Measurements from ENCODE around the gene TINCR.

The TINCR gene

GRCh38 chr19:5512715-5513114, 55.0 kb downstream of the TINCR start:
- Histone ChIP-seq H2AFZ (ENCODE audit: low read depth, low read length) (no peak overlapping the region), H3K27me3 (ENCODE audit: insufficient read depth, low read length) (no peaks in the 10 kb centered on the region), H3K9me3 (ENCODE audit: low read length) (peaks cover 4% of the 10 kb centered on the region), H3K4me3 (ENCODE audit: low read length) (no peak overlapping the region), H3K36me3 (ENCODE audit: insufficient read depth, low read length) (no peaks in the 10 kb centered on the region), H3K4me1 (ENCODE audit: insufficient read depth, low read length) (no peaks in the 10 kb centered on the region)
